Prostate gland (tissue), 2 donors: ENCODE data around the gene SBF2. TPM values are rescaled to one million over a fixed set of nuclear protein-coding genes. Genes with fewer than 3 reads are reported as not detected.
A peak's percentile ranks its signal among the peaks of the same experiment; 100 is the strongest.
"Not testable (repeated sequence)": the region's sequence is repeated elsewhere in the genome, so short reads cannot be mapped to it uniquely, and the experiment has no call there.

Experiments used
- DNase-seq: peaks from one replicate; pipeline ENCODE4 v3.0.0-alpha.2; 2019; ENCODE audit warnings: low spot score
- H3K27ac ChIP-seq, 2 donors: fragments of 200-600 bp; sonication (generic); 2 replicates each; pipeline ENCODE4 v1.5.1; 2017 to 2019
- H3K27me3 ChIP-seq: fragments of 200-600 bp; sonication (generic); replicated peaks from 2 replicates; pipeline ENCODE4 v1.5.1; 2019; ENCODE audit not compliant: insufficient read depth
- H3K36me3 ChIP-seq, 2 donors: fragments of 200-600 bp; sonication (generic); 1 replicate in 1 of 2; 2 replicates in 1 of 2; pipeline versions ENCODE4 v1.5.1 to v1.8.1; 2017 to 2019
- H3K4me1 ChIP-seq: fragments of 200-600 bp; sonication (generic); replicated peaks from 2 replicates; pipeline ENCODE4 v1.5.1; 2019
- H3K4me3 ChIP-seq, 2 donors: fragments of 200-600 bp; sonication (generic); 2 replicates each; pipeline ENCODE4 v1.5.1; 2017 to 2019
- H3K9me3 ChIP-seq: fragments of 200-600 bp; sonication (generic); 2 replicates; pipeline ENCODE4 v1.5.1; 2017
- POLR2A ChIP-seq: fragments of 450-650 bp; IDR thresholded peaks from one replicate; pipeline ENCODE4 v1.6.1; 2016; ENCODE audit warnings: antibody characterized with exemption, mild to moderate bottlenecking
- POLR2AphosphoS5 ChIP-seq: sonication (generic); formaldehyde crosslinking; IDR thresholded peaks from one replicate; pipeline ENCODE4 v1.6.1; 2017; ENCODE audit warnings: antibody characterized with exemption
- WGBS: methylation state at CpG from one replicate; pipeline ENCODE4 v1.1.5; 2018; 5-methylcytosine and 5-hydroxymethylcytosine counted together
- intact Hi-C: fragments of 100-400 bp; cut with DNase I; formaldehyde crosslinking; loops from one replicate; pipeline ENCODE4 v1.14.2; 2022
- total RNA-seq, 2 donors: library from RNA; depleted of rRNA; stranded (reverse); fragments of >200 nt; gene quantifications; one replicate each; pipeline ENCODE4 v1.1.0, GENCODE V29; 2016
- TF ChIP-seq, protein P1 (sequence below), 4 experiments: fragments of 200-600 bp in 2 of 4; fragments of 450-650 bp in 2 of 4; sonication (generic) in 2 of 4; IDR thresholded peaks; 1 replicate in 3 of 4; 2 replicates in 1 of 4; pipeline ENCODE4 v1.5.1; 2016 to 2019; ENCODE audit warnings: antibody characterized with exemption in 4 of 4, mild to moderate bottlenecking in 2 of 4, moderate library complexity in 2 of 4

The SBF2 gene
- total RNA-seq, 2 donors from 2014 or later, result 35.9 to 56.7 TPM

DNA sequence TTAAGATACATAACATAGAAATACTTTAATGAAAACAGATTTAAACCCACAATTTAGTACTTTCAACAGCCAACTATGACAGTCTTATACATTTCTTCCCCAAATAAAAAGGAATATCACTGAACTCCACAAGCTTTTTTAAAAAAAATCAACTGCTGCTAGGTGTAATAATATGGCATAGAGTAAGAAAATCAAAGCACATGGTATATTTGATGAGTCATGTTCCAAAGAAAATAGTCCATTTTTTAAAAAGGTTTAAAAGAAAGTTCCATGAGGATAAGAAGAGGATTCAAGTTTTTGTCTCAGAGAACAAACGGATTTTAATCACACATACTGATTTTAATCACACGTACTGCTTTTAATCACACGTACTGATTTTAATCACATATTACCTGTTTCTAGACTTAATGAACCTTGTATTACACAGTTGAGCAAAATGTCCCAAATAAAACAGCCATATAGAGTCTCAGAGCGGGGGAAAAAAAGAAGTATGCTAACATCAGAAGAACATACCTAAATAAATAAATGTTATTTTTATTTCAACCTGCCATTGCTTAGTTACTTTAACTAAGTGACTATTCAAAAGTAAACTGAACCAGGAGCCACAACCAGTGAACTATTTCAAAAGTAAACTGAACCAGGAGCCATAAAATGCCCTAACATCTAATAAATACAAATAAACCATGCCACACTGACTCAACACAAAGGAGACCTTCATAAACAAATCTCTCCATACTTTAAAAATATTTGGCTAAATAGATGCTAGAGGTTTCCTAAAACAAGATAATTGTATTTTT, 198.4 kb downstream of the SBF2 start:
- DNase-seq, result no peak
- no peaks in the 10 kb centered on the region for H3K4me1 ChIP-seq
- no peak overlapping the region for H3K4me3 ChIP-seq
- no peaks in the 10 kb centered on the region for H3K9me3 ChIP-seq
- H3K27ac ChIP-seq, result no peak overlapping the region
- TF ChIP-seq POLR2AphosphoS5 (no peak), POLR2A (no peak)
- TF ChIP-seq, protein P1, sequence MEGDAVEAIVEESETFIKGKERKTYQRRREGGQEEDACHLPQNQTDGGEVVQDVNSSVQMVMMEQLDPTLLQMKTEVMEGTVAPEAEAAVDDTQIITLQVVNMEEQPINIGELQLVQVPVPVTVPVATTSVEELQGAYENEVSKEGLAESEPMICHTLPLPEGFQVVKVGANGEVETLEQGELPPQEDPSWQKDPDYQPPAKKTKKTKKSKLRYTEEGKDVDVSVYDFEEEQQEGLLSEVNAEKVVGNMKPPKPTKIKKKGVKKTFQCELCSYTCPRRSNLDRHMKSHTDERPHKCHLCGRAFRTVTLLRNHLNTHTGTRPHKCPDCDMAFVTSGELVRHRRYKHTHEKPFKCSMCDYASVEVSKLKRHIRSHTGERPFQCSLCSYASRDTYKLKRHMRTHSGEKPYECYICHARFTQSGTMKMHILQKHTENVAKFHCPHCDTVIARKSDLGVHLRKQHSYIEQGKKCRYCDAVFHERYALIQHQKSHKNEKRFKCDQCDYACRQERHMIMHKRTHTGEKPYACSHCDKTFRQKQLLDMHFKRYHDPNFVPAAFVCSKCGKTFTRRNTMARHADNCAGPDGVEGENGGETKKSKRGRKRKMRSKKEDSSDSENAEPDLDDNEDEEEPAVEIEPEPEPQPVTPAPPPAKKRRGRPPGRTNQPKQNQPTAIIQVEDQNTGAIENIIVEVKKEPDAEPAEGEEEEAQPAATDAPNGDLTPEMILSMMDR (IDR thresholded peaks at IDR 0.05), result no peak
- no peaks in the 10 kb centered on the region for H3K27me3 ChIP-seq
- 83% methylated on average over 4 of the region's 4 CpGs for WGBS
- intact Hi-C loops, result no loop called here
- H3K36me3 ChIP-seq, result no peaks in the 10 kb centered on the region

DNA sequence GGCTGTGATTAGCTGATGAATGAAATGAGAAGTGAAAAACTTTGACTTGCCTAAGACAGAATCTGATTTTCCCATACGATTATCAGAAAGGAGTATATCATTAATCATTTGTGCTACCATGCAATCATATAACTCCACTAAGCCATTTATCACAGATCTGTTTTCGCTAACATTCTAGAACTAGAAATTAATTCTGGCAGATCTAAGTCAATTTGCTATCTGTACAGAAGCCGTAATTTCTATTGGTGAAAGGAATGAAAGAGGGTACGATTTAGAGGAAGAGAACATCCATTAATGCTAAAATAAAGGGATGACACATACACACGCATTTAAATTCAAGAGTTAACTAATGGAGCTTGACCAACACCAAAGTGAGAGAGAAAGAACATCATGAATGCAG, 201.6 kb downstream of the SBF2 start:
- TF ChIP-seq, protein P1 (IDR thresholded peaks at IDR 0.05), result no peak
- no peak for TF ChIP-seq POLR2AphosphoS5
- no peak for TF ChIP-seq POLR2A
- intact Hi-C loops, result no loop called here
- no peak overlapping the region for H3K4me3 ChIP-seq

DNA sequence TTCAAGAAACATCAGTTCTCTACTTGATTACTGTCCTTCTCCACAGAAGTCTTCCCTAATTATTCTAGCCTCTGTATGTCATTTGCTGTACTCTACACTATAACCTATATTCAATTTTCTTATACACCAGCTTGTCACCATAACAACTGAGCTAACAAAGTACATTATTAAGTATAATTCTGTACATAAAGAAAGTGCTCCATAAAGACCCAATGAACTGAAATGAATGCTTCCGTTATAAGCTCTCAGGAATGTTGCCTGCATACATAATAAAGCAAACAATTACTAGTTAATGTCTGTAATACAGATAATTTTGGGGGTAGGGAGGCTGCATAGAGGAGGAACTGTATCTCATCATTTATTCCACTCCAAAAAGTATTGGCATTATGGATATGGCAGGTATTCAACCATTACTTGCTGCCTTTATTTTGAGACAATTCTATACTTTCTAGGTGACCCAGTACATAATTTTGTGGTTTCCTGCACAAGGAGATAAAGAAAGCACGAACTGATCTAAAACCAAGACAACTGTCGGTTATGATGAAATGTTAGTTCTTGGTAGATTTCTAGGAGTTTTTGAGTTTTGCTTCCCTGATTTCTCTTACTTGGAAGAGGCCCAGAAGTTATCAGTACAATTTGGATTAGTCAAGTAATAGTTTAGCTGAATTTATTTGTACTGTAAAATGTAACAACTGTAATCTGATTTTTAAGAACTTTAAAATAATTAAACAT, 202.5 kb downstream of the SBF2 start:
- peaks cover 6% of the 10 kb centered on the region for H3K4me1 ChIP-seq
- H3K36me3 ChIP-seq, result no peaks in the 10 kb centered on the region
- intact Hi-C loops, result no loop called here
- no peaks in the 10 kb centered on the region for H3K9me3 ChIP-seq
- no peak for DNase-seq
- 61% methylated on average over 3 of the region's 3 CpGs for WGBS
- TF ChIP-seq, protein P1 (IDR thresholded peaks at IDR 0.05), result no peak
- TF ChIP-seq POLR2A (no peak), POLR2AphosphoS5 (no peak)
- H3K27me3 ChIP-seq, result no peaks in the 10 kb centered on the region
- H3K4me3 ChIP-seq, result no peak overlapping the region
- H3K27ac ChIP-seq, result no peak overlapping the region

More for the DNA sequence above, 201.6 kb downstream of the SBF2 start:
- no peak overlapping the region for H3K27ac ChIP-seq
- no peaks in the 10 kb centered on the region for H3K9me3 ChIP-seq
- no peaks in the 10 kb centered on the region for H3K36me3 ChIP-seq
- no peak for DNase-seq
- WGBS, result 93% methylated on average over 5 of the region's 5 CpGs
- H3K4me1 ChIP-seq, result peaks cover 2% of the 10 kb centered on the region
- no peaks in the 10 kb centered on the region for H3K27me3 ChIP-seq

GRCh38 chr11:10087923-10088225, 206.1 kb downstream of the SBF2 start:
- DNase-seq, intact Hi-C loops, H3K4me1 ChIP-seq, H3K36me3 ChIP-seq, H3K4me3 ChIP-seq, H3K27me3 ChIP-seq, H3K9me3 ChIP-seq, H3K27ac ChIP-seq: not testable (repeated sequence)
- 70% methylated on average over 4 of the region's 4 CpGs for WGBS

DNA sequence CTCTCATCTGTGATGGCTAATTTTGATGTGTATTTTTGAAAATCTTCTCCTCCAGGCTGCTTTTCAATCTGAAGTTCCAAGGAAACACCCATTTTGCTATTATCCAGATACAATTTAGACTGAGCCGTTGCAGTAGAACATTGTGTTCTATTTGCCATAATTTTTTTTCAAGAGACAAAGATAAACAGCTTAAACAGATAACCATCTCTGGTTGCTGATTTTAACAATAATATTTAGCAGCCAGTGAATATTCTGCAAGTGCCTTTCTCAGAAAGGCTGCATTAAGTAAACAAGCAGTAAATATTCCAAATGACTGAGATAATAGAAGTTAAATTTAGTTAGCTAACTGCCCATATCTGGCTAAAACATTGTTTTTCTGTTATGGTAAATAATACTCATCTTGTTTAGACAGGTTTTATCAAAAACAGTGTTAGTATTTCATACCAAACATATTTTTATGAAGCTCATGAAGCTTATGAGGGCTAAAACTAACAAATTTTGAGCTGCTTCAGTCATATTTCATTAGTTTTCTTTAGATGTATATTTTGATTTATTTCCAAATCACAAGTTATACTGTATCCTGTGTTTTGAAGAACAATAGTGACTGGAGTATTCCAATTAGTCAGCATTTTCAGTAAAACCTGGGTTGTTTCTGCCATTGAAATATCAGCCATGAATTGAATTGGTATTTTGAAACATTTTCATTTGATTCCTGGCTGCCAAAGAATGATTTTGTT, 206.7 kb downstream of the SBF2 start:
- Histone ChIP-seq H3K36me3 (no peaks in the 10 kb centered on the region), H3K27me3 (no peaks in the 10 kb centered on the region), H3K27ac (no peak overlapping the region), H3K4me3 (no peak overlapping the region), H3K9me3 (no peaks in the 10 kb centered on the region), H3K4me1 (peaks cover 10% of the 10 kb centered on the region)
- WGBS, result 11% methylated on average over 1 of the region's 1 CpG
- TF ChIP-seq POLR2AphosphoS5, result peak; percentile 28
- TF ChIP-seq, protein P1 (IDR thresholded peaks at IDR 0.05), result no peak
- DNase-seq, result no peak
- intact Hi-C loops, result no loop called here
